SK-N-SH (cell line): Measurements from ENCODE around the gene RECK. TPM values are rescaled to one million over a fixed set of nuclear protein-coding genes. Genes with fewer than 3 reads are reported as not detected.

ENCODE experiments used
- CTCF ChIA-PET: fragments of 300-600, 350-600 bp; formaldehyde crosslinking; extraction: SDS; loops from one replicate; lab custom pipeline; 2021; lab: Yijun Ruan, JAX
- POLR2A ChIA-PET: fragments of 350-600 bp; sonication (Branson Sonifier 250); formaldehyde crosslinking; extraction: SDS; loops from one replicate; lab custom pipeline; 2020; ENCODE audit warnings: antibody characterized with exemption, inconsistent platforms; lab: Yijun Ruan, JAX
- DNase-seq: peaks from one replicate; pipeline ENCODE4 v3.0.0; 2012
- H2AFZ ChIP-seq: fragments of 200-600 bp; sonication (generic); 2 replicates; pipeline ENCODE4 v1.8.1; 2016; ENCODE audit warnings: antibody characterized with exemption, mild to moderate bottlenecking, low read depth
- H3F3A ChIP-seq: fragments of 200-600 bp; sonication (generic); replicated peaks from 2 replicates; pipeline ENCODE3; 2016; ENCODE audit warnings: antibody characterized with exemption, mild to moderate bottlenecking; ENCODE audit not compliant: insufficient read depth
- H3K27ac ChIP-seq, 2 experiments: fragments of 200-500 bp in 1 of 2; fragments of 200-600 bp in 1 of 2; sonication (Bioruptor generic) in 1 of 2; sonication (generic), shearing (Covaris generic) in 1 of 2; 2 replicates each; pipeline versions ENCODE4 v1.5.1 to v1.6.1; 2014 to 2016; ENCODE audit warnings: low read depth in 2 of 2, inconsistent platforms in 1 of 2, low read length in 1 of 2, mild to moderate bottlenecking in 1 of 2, mixed read lengths in 1 of 2
- H3K27me3 ChIP-seq: fragments of 200-600 bp; sonication (generic), shearing (Covaris generic); 2 replicates; pipeline ENCODE4 v1.6.1; 2016; ENCODE audit warnings: mixed run types; ENCODE audit not compliant: insufficient read depth
- H3K36me3 ChIP-seq, 2 experiments: fragments of 200-500 bp in 1 of 2; fragments of 200-600 bp in 1 of 2; sonication (Bioruptor generic) in 1 of 2; sonication (generic) in 1 of 2; replicated peaks in 1 of 2; 2 replicates each; pipeline versions ENCODE3 to v1.5.1; 2014 to 2016; ENCODE audit warnings: low read length in 1 of 2, mild to moderate bottlenecking in 1 of 2; ENCODE audit not compliant: insufficient read depth in 2 of 2, control insufficient read depth in 1 of 2
- H3K4me1 ChIP-seq, 2 experiments: fragments of 200-500 bp in 1 of 2; fragments of 200-600 bp in 1 of 2; sonication (Bioruptor generic) in 1 of 2; sonication (generic), shearing (Covaris generic) in 1 of 2; 2 replicates each; pipeline versions ENCODE4 v1.5.1 to v1.6.1; 2014 to 2016; ENCODE audit warnings: low read depth in 1 of 2, low read length in 1 of 2, mixed run types in 1 of 2; ENCODE audit not compliant: insufficient read depth in 2 of 2, control insufficient read depth in 1 of 2
- H3K4me2 ChIP-seq: fragments of 200-600 bp; sonication (generic), shearing (Covaris generic); 2 replicates; pipeline ENCODE4 v1.6.1; 2017; ENCODE audit warnings: mixed run types
- H3K4me3 ChIP-seq, 2 experiments: fragments of 200-500 bp in 1 of 2; fragments of 200-600 bp in 1 of 2; sonication (Bioruptor generic) in 1 of 2; sonication (generic), shearing (Covaris generic) in 1 of 2; 2 replicates each; pipeline versions ENCODE4 v1.5.1 to v1.8.1; 2014 to 2016; ENCODE audit warnings: low read depth in 2 of 2, inconsistent platforms in 1 of 2, low read length in 1 of 2, mild to moderate bottlenecking in 1 of 2, mixed read lengths in 1 of 2, moderate library complexity in 1 of 2
- H3K79me2 ChIP-seq: fragments of 200-600 bp; sonication (generic); 2 replicates; pipeline ENCODE4 v1.8.1; 2017; ENCODE audit warnings: mild to moderate bottlenecking; ENCODE audit not compliant: insufficient read depth
- H3K9ac ChIP-seq: fragments of 200-600 bp; sonication (generic); 2 replicates; pipeline ENCODE4 v1.6.1; 2017; ENCODE audit warnings: mixed run types
- H3K9me2 ChIP-seq: fragments of 200-600 bp; sonication (generic); 2 replicates; pipeline ENCODE4 v1.6.1; 2017; ENCODE audit warnings: mixed run types
- H3K9me3 ChIP-seq: fragments of 200-600 bp; sonication (generic); 2 replicates; pipeline ENCODE4 v1.6.1; 2017; ENCODE audit warnings: mixed run types, mild to moderate bottlenecking, moderate library complexity
- H4K20me1 ChIP-seq: fragments of 200-600 bp; sonication (generic); 2 replicates; pipeline ENCODE4 v1.6.1; 2017; ENCODE audit warnings: mild to moderate bottlenecking, mixed run types; ENCODE audit not compliant: insufficient read depth
- CHD2 ChIP-seq: fragments of 150-350 bp; IDR thresholded peaks from 2 replicates; pipeline ENCODE4 v1.6.1; 2018; ENCODE audit warnings: low read length; ENCODE audit not compliant: partially characterized antibody
- ELF1 ChIP-seq: IDR thresholded peaks from 2 replicates; pipeline ENCODE4 v1.4.0; 2012
- EP300 ChIP-seq, 2 experiments: IDR thresholded peaks; 2 replicates each; pipeline versions ENCODE4 v1.4.0 to v1.6.1; 2012; ENCODE audit warnings: borderline replicate concordance in 1 of 2, low read depth in 1 of 2, low read length in 1 of 2
- FOXM1 ChIP-seq: IDR thresholded peaks from 2 replicates; pipeline ENCODE4 v1.4.0; 2012; ENCODE audit warnings: low read depth, mild to moderate bottlenecking
- GABPA ChIP-seq: IDR thresholded peaks from 2 replicates; pipeline ENCODE4 v1.4.0; 2012; ENCODE audit warnings: low read depth, mild to moderate bottlenecking
- GATA2 ChIP-seq: sonication (generic); formaldehyde crosslinking; IDR thresholded peaks from 2 replicates; pipeline ENCODE4 v1.5.0; 2020; ENCODE audit warnings: mild to moderate bottlenecking, missing genetic modification reagents
- IRF3 ChIP-seq: fragments of 150-350 bp; IDR thresholded peaks from 2 replicates; pipeline ENCODE4 v1.6.1; 2016; ENCODE audit warnings: mild to moderate bottlenecking, low read depth, low read length
- MAX ChIP-seq: IDR thresholded peaks from 2 replicates; pipeline ENCODE4 v1.4.0; 2012; ENCODE audit warnings: low read depth
- MXI1 ChIP-seq: IDR thresholded peaks from 2 replicates; pipeline ENCODE4 v1.6.1; 2012; ENCODE audit warnings: mild to moderate bottlenecking, low read depth, low read length, improper control_type of control experiment
- NRF1 ChIP-seq: IDR thresholded peaks from 2 replicates; pipeline ENCODE4 v1.6.1; 2012; ENCODE audit warnings: low read depth, mild to moderate bottlenecking, low read length
- POLR2AphosphoS5 ChIP-seq: IDR thresholded peaks from 2 replicates; pipeline ENCODE4 v1.6.1; 2012; ENCODE audit warnings: low read depth, low read length
- RCOR1 ChIP-seq: fragments of 150-350 bp; IDR thresholded peaks from 2 replicates; pipeline ENCODE4 v1.6.1; 2017; ENCODE audit warnings: antibody characterized with exemption, low read length
- RFX5 ChIP-seq: IDR thresholded peaks from 2 replicates; pipeline ENCODE4 v1.6.1; 2012; ENCODE audit warnings: mild to moderate bottlenecking, improper control_type of control experiment, low read length
- SIN3A ChIP-seq: IDR thresholded peaks from 2 replicates; pipeline ENCODE4 v1.6.1; 2012; ENCODE audit warnings: low read depth, mild to moderate bottlenecking, low read length, moderate library complexity, borderline replicate concordance
- TAF1 ChIP-seq: IDR thresholded peaks from 2 replicates; pipeline ENCODE4 v1.6.1; 2012; ENCODE audit warnings: low read depth, mild to moderate bottlenecking, low read length, moderate library complexity, borderline replicate concordance
- TCF12 ChIP-seq: IDR thresholded peaks from 2 replicates; pipeline ENCODE4 v1.4.0; 2012
- USF2 ChIP-seq: fragments of 150-350 bp; IDR thresholded peaks from 2 replicates; pipeline ENCODE4 v1.6.1; 2017; ENCODE audit warnings: antibody characterized with exemption, low read length, low read depth, borderline replicate concordance
- YY1 ChIP-seq: IDR thresholded peaks from 2 replicates; pipeline ENCODE4 v1.4.0; 2012; ENCODE audit warnings: low read depth, mild to moderate bottlenecking
- ZBTB33 ChIP-seq: IDR thresholded peaks from 2 replicates; pipeline ENCODE4 v1.4.0; 2012; ENCODE audit warnings: low read depth, borderline replicate concordance
- WGBS: methylation state at CpG from one replicate; pipeline ENCODE4 v1.1.6; 2017; ENCODE audit warnings: low lambda C conversion rate; 5-methylcytosine and 5-hydroxymethylcytosine counted together
- polyA plus RNA-seq, 3 experiments: library from polyadenylated mRNA; depleted of rRNA; stranded (reverse); fragments of >200 nt; gene quantifications; 2 replicates each; pipeline ENCODE4 v1.2.3, GENCODE V29; 2012

The RECK gene
- 22.8 and 27.3 TPM in 2 replicates for polyA plus RNA-seq (2012; rRNA removed)
- 26.6 and 29.4 TPM in 2 replicates for polyA plus RNA-seq (2012; cell fraction: cytosol; rRNA removed)
- 22.2 and 34.2 TPM in 2 replicates for polyA plus RNA-seq (2012; cell fraction: nucleus; rRNA removed)

GRCh38 chr9:36036780-36037548, at the start of gene RECK:
RECK (plus strand) TSS chr9:36036913; CDS start chr9:36036999, 86 bp downstream.
- Histone ChIP-seq H3K36me3 (no peaks in the 10 kb centered on the region), H4K20me1 (peaks cover 4% of the 10 kb centered on the region; the same call in 1 of the 2 replicates), H3K4me1 (peaks cover 6 to 17% of the 10 kb centered on the region in 2 experiments), H3K9me3 (no peaks in the 10 kb centered on the region), H3K27me3 (no peaks in the 10 kb centered on the region), H3K9ac (peak within 1 kb of the TSS; percentile 91), H3K4me2 (peak within 1 kb of the TSS; percentile 75), H3K79me2 (peaks cover 52% of the 10 kb centered on the region), H3K27ac (peak within 1 kb of the TSS; percentile 73 to 79), H2AFZ (peak within 1 kb of the TSS; percentile 94), H3K9me2 (no peaks in the 10 kb centered on the region), H3F3A (peaks cover 41% of the 10 kb centered on the region), H3K4me3 (peak within 1 kb of the TSS; percentile 72 to 81)
- ChIA-PET POLR2A (interaction anchor here (0.5 kb wide), 1 partner anchor 426 kb away, joined by 3 read pairs; no protein-coding TSS in a partner anchor), CTCF (interaction anchor here (0.6 to 5.5 kb wide), 14 partner anchors 9 to 292 kb away, joined by 3 to 38 read pairs (median 3); partner anchors contain the start of gene CLTA)
- 0% methylated on average over 23 of the region's 77 CpGs for WGBS
- DNase-seq, result peak; percentile 96
- TF ChIP-seq RFX5 (no peak), FOXM1 (no peak), GABPA (no peak), GATA2 (CRISPR knock-in tag) (peak; percentile 29; the same call in 1 of the 2 replicates), NRF1 (no peak), ZBTB33 (no peak), RCOR1 (no peak), CHD2 (peak; percentile 39), TCF12 (no peak), EP300 (IDR thresholded peaks at IDR 0.05; ENCODE audit: borderline replicate concordance in 1 of 2, low read depth in 1 of 2, low read length in 1 of 2) (0 out of 4 replicates have a peak, but pooled peaks of 1 of the 2 experiments have one; percentile 11), POLR2AphosphoS5 (peak; percentile 57), TAF1 (peak; percentile 48; the same call in 1 of the 2 replicates), YY1 (peak; percentile 85), MXI1 (peak; percentile 37), IRF3 (no peak), MAX (peak; percentile 56), ELF1 (no peak), USF2 (no peak), SIN3A (no peak; the same call in 1 of the 2 replicates)
